Measurements from ENCODE around the gene CFAP77. TPM values are rescaled to one million over a fixed set of nuclear protein-coding genes. Genes with fewer than 3 reads are reported as not detected.

The CFAP77 gene
- total and polyA plus RNA-seq, 2 of the 8 experiments (the other 6 are each of a cell fraction or from before 2014, with no cell fraction given): 0.63 to 0.97 TPM

GRCh38 chr9:132606066-132606465 lies 196.1 kb downstream of the CFAP77 start (continued):
- TF ChIP-seq CHD7 (IDR thresholded peaks at IDR 0.05; ENCODE audit: insufficient replicate concordance, low read length) (no peak), CBX5 (IDR thresholded peaks at IDR 0.05; ENCODE audit: low read depth, low read length) (no peak), RXRA (IDR thresholded peaks at IDR 0.05; ENCODE audit: insufficient read depth, low read depth, low read length) (no peak), EZH2 (IDR thresholded peaks at IDR 0.05; ENCODE audit: low read depth, low read length, severe bottlenecking) (no peak), SIRT6 (IDR thresholded peaks at IDR 0.05; ENCODE audit: low read length) (no peak), GABPA (IDR thresholded peaks at IDR 0.05; ENCODE audit: borderline replicate concordance, insufficient read depth, low read length) (no peak)
- TF ChIP-seq, protein P1, sequence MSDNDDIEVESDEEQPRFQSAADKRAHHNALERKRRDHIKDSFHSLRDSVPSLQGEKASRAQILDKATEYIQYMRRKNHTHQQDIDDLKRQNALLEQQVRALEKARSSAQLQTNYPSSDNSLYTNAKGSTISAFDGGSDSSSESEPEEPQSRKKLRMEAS (IDR thresholded peaks at IDR 0.05): no peak
- TF ChIP-seq, protein P2, sequence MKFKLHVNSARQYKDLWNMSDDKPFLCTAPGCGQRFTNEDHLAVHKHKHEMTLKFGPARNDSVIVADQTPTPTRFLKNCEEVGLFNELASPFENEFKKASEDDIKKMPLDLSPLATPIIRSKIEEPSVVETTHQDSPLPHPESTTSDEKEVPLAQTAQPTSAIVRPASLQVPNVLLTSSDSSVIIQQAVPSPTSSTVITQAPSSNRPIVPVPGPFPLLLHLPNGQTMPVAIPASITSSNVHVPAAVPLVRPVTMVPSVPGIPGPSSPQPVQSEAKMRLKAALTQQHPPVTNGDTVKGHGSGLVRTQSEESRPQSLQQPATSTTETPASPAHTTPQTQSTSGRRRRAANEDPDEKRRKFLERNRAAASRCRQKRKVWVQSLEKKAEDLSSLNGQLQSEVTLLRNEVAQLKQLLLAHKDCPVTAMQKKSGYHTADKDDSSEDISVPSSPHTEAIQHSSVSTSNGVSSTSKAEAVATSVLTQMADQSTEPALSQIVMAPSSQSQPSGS (IDR thresholded peaks at IDR 0.05; ENCODE audit: low read length): no peak

Data from H1 (cell line).